Measurements from ENCODE around the gene FBLN1. TPM values are rescaled to one million over a fixed set of nuclear protein-coding genes. Genes with fewer than 3 reads are reported as not detected.

FBLN1 gene
- total RNA-seq, 1 experiment from 2014 or later, result 28.6 TPM

GRCh38 chr22:45626198-45626651 is 123.5 kb downstream of the FBLN1 start:
- H3K27ac Mint-ChIP-seq (ENCODE audit: unreplicated experiment), result peak overlapping the region; percentile 99
- H3K4me1 Mint-ChIP-seq (ENCODE audit: low read depth, unreplicated experiment), result peaks cover 32% of the 10 kb centered on the region
- TF ChIP-seq CTCF (IDR thresholded peaks at IDR 0.05; ENCODE audit: unreplicated experiment), result no peak
- peak overlapping the region; percentile 60 for H3K4me3 Mint-ChIP-seq (ENCODE audit: low read depth, unreplicated experiment)
- H3K36me3 Mint-ChIP-seq (ENCODE audit: insufficient read depth, unreplicated experiment), result peaks cover 30% of the 10 kb centered on the region
- no peaks in the 10 kb centered on the region for H3K27me3 Mint-ChIP-seq (ENCODE audit: unreplicated experiment)
- CTCF ChIA-PET, result interaction anchor here (0.5 to 1.8 kb wide), 2 partner anchors 12 to 19 kb away, joined by 5 to 6 read pairs; no protein-coding TSS in a partner anchor
- DNase-seq, result peak; percentile 89
- BruUV-seq (replicated peaks), result no TSS peak
- intact Hi-C loops (cut with micrococcal nuclease; ENCODE audit: unreplicated experiment), result no loop called here
- peaks cover 7% of the 10 kb centered on the region for H3K9me3 Mint-ChIP-seq (ENCODE audit: low read depth, unreplicated experiment)

GRCh38 chr22:45627489-45628233 is 125.0 kb downstream of the FBLN1 start:
- no peak overlapping the region for H3K27ac Mint-ChIP-seq (ENCODE audit: unreplicated experiment)
- H3K4me3 Mint-ChIP-seq (ENCODE audit: low read depth, unreplicated experiment), result no peak overlapping the region
- no peak for DNase-seq
- BruUV-seq (replicated peaks), result no TSS peak
- H3K9me3 Mint-ChIP-seq (ENCODE audit: low read depth, unreplicated experiment), result peaks cover 7% of the 10 kb centered on the region
- no peak for TF ChIP-seq CTCF (IDR thresholded peaks at IDR 0.05; ENCODE audit: unreplicated experiment)
- H3K27me3 Mint-ChIP-seq (ENCODE audit: unreplicated experiment), result no peaks in the 10 kb centered on the region
- intact Hi-C loops (cut with micrococcal nuclease; ENCODE audit: unreplicated experiment), result no loop called here
- peaks cover 28% of the 10 kb centered on the region for H3K36me3 Mint-ChIP-seq (ENCODE audit: insufficient read depth, unreplicated experiment)
- CTCF ChIA-PET, result interaction anchor here (1.1 to 1.8 kb wide), 2 partner anchors 11 to 23 kb away, joined by 3 to 5 read pairs; no protein-coding TSS in a partner anchor
- H3K4me1 Mint-ChIP-seq (ENCODE audit: low read depth, unreplicated experiment), result peaks cover 46% of the 10 kb centered on the region

- Mint-ChIP-seq H3K27ac (ENCODE audit: unreplicated experiment) (no peak overlapping the region), H3K27me3 (ENCODE audit: unreplicated experiment) (no peaks in the 10 kb centered on the region), H3K36me3 (ENCODE audit: insufficient read depth, unreplicated experiment) (peaks cover 23% of the 10 kb centered on the region), H3K4me3 (ENCODE audit: low read depth, unreplicated experiment) (no peak overlapping the region), H3K4me1 (ENCODE audit: low read depth, unreplicated experiment) (peaks cover 55% of the 10 kb centered on the region), H3K9me3 (ENCODE audit: low read depth, unreplicated experiment) (peaks cover 7% of the 10 kb centered on the region)
- no peak for DNase-seq
- intact Hi-C loops (cut with micrococcal nuclease; ENCODE audit: unreplicated experiment), result no loop called here
- TF ChIP-seq CTCF (IDR thresholded peaks at IDR 0.05; ENCODE audit: unreplicated experiment), result no peak
- BruUV-seq (replicated peaks), result no TSS peak
- CTCF ChIA-PET, result interaction anchor here (0.6 to 1.5 kb wide), 3 partner anchors 10 to 60 kb away, joined by 3 to 9 read pairs (median 4); no protein-coding TSS in a partner anchor
Observed at GRCh38 chr22:45628515-45628914, 125.8 kb downstream of the FBLN1 start.

- intact Hi-C loops (cut with micrococcal nuclease; ENCODE audit: unreplicated experiment), result no loop called here
- H3K27me3 Mint-ChIP-seq (ENCODE audit: unreplicated experiment), result no peaks in the 10 kb centered on the region
- no peak overlapping the region for H3K4me3 Mint-ChIP-seq (ENCODE audit: low read depth, unreplicated experiment)
- H3K36me3 Mint-ChIP-seq (ENCODE audit: insufficient read depth, unreplicated experiment), result peaks cover 14% of the 10 kb centered on the region
- H3K27ac Mint-ChIP-seq (ENCODE audit: unreplicated experiment), result peak overlapping the region; percentile 28
- no peak for DNase-seq
- H3K9me3 Mint-ChIP-seq (ENCODE audit: low read depth, unreplicated experiment), result no peaks in the 10 kb centered on the region
- peaks cover 55% of the 10 kb centered on the region for H3K4me1 Mint-ChIP-seq (ENCODE audit: low read depth, unreplicated experiment)
- CTCF ChIA-PET, result interaction anchor here (0.6 to 1.5 kb wide), 3 partner anchors 8 to 24 kb away, joined by 4 to 9 read pairs (median 4); no protein-coding TSS in a partner anchor
- TF ChIP-seq CTCF (IDR thresholded peaks at IDR 0.05; ENCODE audit: unreplicated experiment), result no peak
- BruUV-seq (replicated peaks), result no TSS peak
Observed at GRCh38 chr22:45629469-45630089, 126.9 kb downstream of the FBLN1 start.
